CD4-positive, CD25-positive, alpha-beta regulatory T cell (primary cell): ENCODE measurements around the gene HIKESHI. TPM values are rescaled to one million over a fixed set of nuclear protein-coding genes. Genes with fewer than 3 reads are reported as not detected.
A peak's percentile ranks its signal among the peaks of the same experiment; 100 is the strongest.

Experiments used
- ATAC-seq, 2 donors: fragments of 150-1000 bp; cut with Tn5 transposase; one replicate each; pipeline ENCODE4 v1.10.0; 2021; ENCODE audit warnings: low read depth in 2 of 2, moderate number of reproducible peaks in 2 of 2, moderate library complexity in 1 of 2
- DNase-seq, 3 donors: peaks; one replicate each; pipeline versions ENCODE4 v3.0.0 to v3.0.0-alpha.2; 2012 to 2022; ENCODE audit warnings: mixed read lengths in 1 of 3
- H3K27ac ChIP-seq: one replicate; pipeline ENCODE4 v1.7.0; 2013; ENCODE audit warnings: mild to moderate bottlenecking, low read length; ENCODE audit not compliant: insufficient read depth, poor library complexity, severe bottlenecking
- H3K27me3 ChIP-seq: one replicate; pipeline ENCODE4 v1.7.0; 2013; ENCODE audit warnings: low read length; ENCODE audit not compliant: control insufficient read depth, insufficient read depth
- H3K36me3 ChIP-seq: one replicate; pipeline ENCODE4 v1.7.0; 2013; ENCODE audit warnings: mild to moderate bottlenecking, low read length, moderate library complexity; ENCODE audit not compliant: control insufficient read depth, insufficient read depth
- H3K4me1 ChIP-seq: 2 replicates; pipeline ENCODE4 v1.7.0; 2013; ENCODE audit warnings: mild to moderate bottlenecking, low read length; ENCODE audit not compliant: insufficient read depth, control insufficient read depth, poor library complexity, severe bottlenecking
- H3K4me3 ChIP-seq: one replicate; pipeline ENCODE4 v1.7.0; 2013; ENCODE audit warnings: low read depth, mild to moderate bottlenecking, low read length, moderate library complexity
- H3K9me3 ChIP-seq, 2 experiments: 1 replicate in 1 of 2; 2 replicates in 1 of 2; pipeline ENCODE4 v1.7.0; 2013; ENCODE audit warnings: low read length in 2 of 2, mild to moderate bottlenecking in 1 of 2, moderate library complexity in 1 of 2; ENCODE audit not compliant: control insufficient read depth in 2 of 2
- H3K27ac Mint-ChIP-seq, 3 donors: one replicate each; pipeline ENCODE4 v1.8.0; 2020 to 2022; ENCODE audit warnings: mild to moderate bottlenecking in 3 of 3, mixed read lengths in 3 of 3, moderate library complexity in 2 of 3
- H3K27me3 Mint-ChIP-seq: one replicate; pipeline ENCODE4 v1.8.0; 2022; ENCODE audit warnings: mild to moderate bottlenecking, mixed read lengths
- H3K36me3 Mint-ChIP-seq: one replicate; pipeline ENCODE4 v1.8.0; 2020; ENCODE audit warnings: mixed read lengths
- H3K4me1 Mint-ChIP-seq, 4 donors: one replicate each; pipeline ENCODE4 v1.8.0; 2020 to 2022; ENCODE audit warnings: mixed read lengths in 4 of 4, mild to moderate bottlenecking in 1 of 4
- H3K4me3 Mint-ChIP-seq, 4 donors: one replicate each; pipeline ENCODE4 v1.8.0; 2020 to 2022; ENCODE audit warnings: mild to moderate bottlenecking in 4 of 4, mixed read lengths in 4 of 4, moderate library complexity in 3 of 4
- H3K9me3 Mint-ChIP-seq, 7 donors: one replicate each; pipeline ENCODE4 v1.8.0; 2020 to 2022; ENCODE audit warnings: mixed read lengths in 7 of 7, mild to moderate bottlenecking in 3 of 7, moderate library complexity in 2 of 7
- polyA plus RNA-seq, 4 donors: library from polyadenylated mRNA; unstranded; fragments of 300-500 nt; fragmentation: Illumina TruSeq; gene quantifications; one replicate each; pipeline ENCODE4 v1.2.3, GENCODE V29; 2021
- total RNA-seq: library from RNA; stranded (reverse); gene quantifications from one replicate; pipeline ENCODE4 v1.2.3, GENCODE V29; 2022

The HIKESHI gene
- total RNA-seq = 21.8 TPM
- polyA plus RNA-seq = 100 to 1,000 TPM in 2 of 4 donors, 10 to 100 TPM in 2; 89.2 to 124 (median 104) TPM

GRCh38 chr11:86302092-86302793 lies at the start of gene HIKESHI:
Gene HIKESHI, plus strand, starts transcription at chr11:86302240. Its CDS starts 209 bp downstream, at chr11:86302449.
- peaks cover 21 to 38% (median 34%) of the 10 kb centered on the region in 4 donors for H3K4me1 Mint-ChIP-seq
- H3K27me3 Mint-ChIP-seq = no peaks in the 10 kb centered on the region
- peak within 1 kb of the TSS; percentile 99 for H3K4me3 ChIP-seq

GRCh38 chr11:86255896-86256295 lies 46.1 kb upstream of the HIKESHI start:
- Histone ChIP-seq H3K36me3 (peaks cover 45% of the 10 kb centered on the region), H3K4me3 (no peak overlapping the region), H3K27ac (no peak overlapping the region), H3K27me3 (no peaks in the 10 kb centered on the region), H3K4me1 (peaks cover 22% of the 10 kb centered on the region), H3K9me3 (no peaks in the 10 kb centered on the region)
- H3K4me3 Mint-ChIP-seq = no peak overlapping the region
- H3K27me3 Mint-ChIP-seq = no peaks in the 10 kb centered on the region
- peaks cover 29 to 42% (median 34%) of the 10 kb centered on the region in 4 donors for H3K4me1 Mint-ChIP-seq
- no peaks in the 10 kb centered on the region for H3K9me3 Mint-ChIP-seq
- H3K36me3 Mint-ChIP-seq = peaks cover 31% of the 10 kb centered on the region
- no peak for ATAC-seq
- peak overlapping the region in 1 of 3 donors; percentile 80 for H3K27ac Mint-ChIP-seq
- no peak for DNase-seq

More at GRCh38 chr11:86302092-86302793, at the start of gene HIKESHI:
- H3K27ac ChIP-seq = peak within 1 kb of the TSS; percentile 78
- H3K4me3 Mint-ChIP-seq = peak within 1 kb of the TSS; percentile 98 to 100 (median 100)
- no peaks in the 10 kb centered on the region for H3K9me3 ChIP-seq
- H3K36me3 ChIP-seq = no peaks in the 10 kb centered on the region
- peaks cover 3% of the 10 kb centered on the region for H3K36me3 Mint-ChIP-seq
- H3K9me3 Mint-ChIP-seq = no peaks in the 10 kb centered on the region
- H3K4me1 ChIP-seq = peaks cover 9% of the 10 kb centered on the region
- peak within 1 kb of the TSS; percentile 96 to 100 (median 99) for H3K27ac Mint-ChIP-seq
- ATAC-seq (peak; percentile 99 to 100), DNase-seq (peak; percentile 82 to 92 (median 87))
- no peaks in the 10 kb centered on the region for H3K27me3 ChIP-seq

GRCh38 chr11:86256608-86257007 lies 45.4 kb upstream of the HIKESHI start:
- Histone ChIP-seq H3K9me3 (no peaks in the 10 kb centered on the region), H3K27ac (no peak overlapping the region), H3K36me3 (peaks cover 49% of the 10 kb centered on the region), H3K4me1 (peaks cover 16% of the 10 kb centered on the region), H3K27me3 (no peaks in the 10 kb centered on the region), H3K4me3 (no peak overlapping the region)
- Mint-ChIP-seq H3K27ac (peak overlapping the region in 1 of 3 donors; percentile 11), H3K27me3 (no peaks in the 10 kb centered on the region), H3K4me3 (no peak overlapping the region), H3K36me3 (peaks cover 31% of the 10 kb centered on the region), H3K9me3 (no peaks in the 10 kb centered on the region), H3K4me1 (peaks cover 25 to 36% (median 28%) of the 10 kb centered on the region in 4 donors)
- ATAC-seq (no peak), DNase-seq (no peak)

GRCh38 chr11:86257446-86257845 lies 44.6 kb upstream of the HIKESHI start:
- Histone ChIP-seq H3K27ac (no peak overlapping the region), H3K36me3 (peaks cover 51% of the 10 kb centered on the region), H3K4me1 (peaks cover 8% of the 10 kb centered on the region), H3K4me3 (no peak overlapping the region), H3K9me3 (no peaks in the 10 kb centered on the region), H3K27me3 (no peaks in the 10 kb centered on the region)
- Mint-ChIP-seq H3K36me3 (peaks cover 27% of the 10 kb centered on the region), H3K4me3 (no peak overlapping the region), H3K9me3 (no peaks in the 10 kb centered on the region), H3K27me3 (no peaks in the 10 kb centered on the region), H3K27ac (peak overlapping the region in 1 of 3 donors; percentile 20), H3K4me1 (peaks cover 20 to 29% (median 20%) of the 10 kb centered on the region in 4 donors)
- ATAC-seq = no peak
- no peak for DNase-seq

GRCh38 chr11:86259730-86260129 lies 42.3 kb upstream of the HIKESHI start:
- peak overlapping the region in 2 of 3 donors; percentile 15 to 41 for H3K27ac Mint-ChIP-seq
- ATAC-seq = no peak

GRCh38 chr11:86261328-86261727 lies 40.7 kb upstream of the HIKESHI start:
- no peaks in the 10 kb centered on the region for H3K27me3 ChIP-seq
- Mint-ChIP-seq H3K4me3 (no peak overlapping the region), H3K27me3 (no peaks in the 10 kb centered on the region), H3K4me1 (peaks cover 11 to 24% (median 20%) of the 10 kb centered on the region in 4 donors), H3K27ac (no peak overlapping the region), H3K36me3 (peaks cover 33% of the 10 kb centered on the region), H3K9me3 (no peaks in the 10 kb centered on the region)
- H3K4me3 ChIP-seq = no peak overlapping the region
- no peak for DNase-seq
- H3K27ac ChIP-seq = no peak overlapping the region
- H3K36me3 ChIP-seq = peaks cover 65% of the 10 kb centered on the region
- ATAC-seq = no peak
- H3K4me1 ChIP-seq = peaks cover under 1% of the 10 kb centered on the region
- H3K9me3 ChIP-seq = no peaks in the 10 kb centered on the region

More at GRCh38 chr11:86259730-86260129, 42.3 kb upstream of the HIKESHI start:
- Mint-ChIP-seq H3K36me3 (peaks cover 36% of the 10 kb centered on the region), H3K4me3 (no peak overlapping the region), H3K9me3 (no peaks in the 10 kb centered on the region), H3K27me3 (no peaks in the 10 kb centered on the region), H3K4me1 (peaks cover 14 to 27% (median 19%) of the 10 kb centered on the region in 4 donors)
- Histone ChIP-seq H3K36me3 (peaks cover 67% of the 10 kb centered on the region), H3K27ac (no peak overlapping the region), H3K4me3 (no peak overlapping the region), H3K9me3 (no peaks in the 10 kb centered on the region), H3K4me1 (peaks cover 4% of the 10 kb centered on the region), H3K27me3 (no peaks in the 10 kb centered on the region)
- DNase-seq = no peak

GRCh38 chr11:86262387-86262786 lies 39.7 kb upstream of the HIKESHI start:
- Mint-ChIP-seq H3K4me1 (peaks cover 11 to 25% (median 20%) of the 10 kb centered on the region in 4 donors), H3K4me3 (no peak overlapping the region), H3K9me3 (no peaks in the 10 kb centered on the region), H3K36me3 (peaks cover 31% of the 10 kb centered on the region), H3K27ac (peak overlapping the region in 2 of 3 donors; percentile 71 to 79), H3K27me3 (no peaks in the 10 kb centered on the region)
- Histone ChIP-seq H3K27me3 (no peaks in the 10 kb centered on the region), H3K4me3 (no peak overlapping the region), H3K4me1 (no peaks in the 10 kb centered on the region), H3K36me3 (peaks cover 61% of the 10 kb centered on the region), H3K9me3 (no peaks in the 10 kb centered on the region), H3K27ac (no peak overlapping the region)
- ATAC-seq (no peak), DNase-seq (no peak)
